ENCODE measurements around the gene PALLD. TPM values are rescaled to one million over a fixed set of nuclear protein-coding genes. Genes with fewer than 3 reads are reported as not detected.

The PALLD gene
- total and polyA plus RNA-seq, 2 of the 13 experiments (the other 11 are each of a cell fraction or from before 2014, with no cell fraction given): 0.50 to 1.5 TPM

GRCh38 chr4:168743131-168743530, 246.3 kb downstream of the PALLD start:
- H3K36me3 ChIP-seq (replicated peaks in 1 of 2; ENCODE audit: control insufficient read depth in 1 of 2, insufficient read depth in 2 of 2, low read length in 2 of 2): no peaks in the 10 kb centered on the region
- no peak for TF ChIP-seq IRF2 (CRISPR knock-in tag; IDR thresholded peaks at IDR 0.05)
- no peak for TF ChIP-seq MIXL1 (CRISPR knock-in tag; IDR thresholded peaks at IDR 0.05)
- TF ChIP-seq ZNF777 (CRISPR knock-in tag; IDR thresholded peaks at IDR 0.05): no peak
- no peak for TF ChIP-seq ZNF615 (CRISPR knock-in tag; IDR thresholded peaks at IDR 0.05; ENCODE audit: borderline replicate concordance)
- no peak for TF ChIP-seq ZNF414 (CRISPR knock-in tag; IDR thresholded peaks at IDR 0.05)
- no peak for TF ChIP-seq MXD4 (CRISPR knock-in tag; IDR thresholded peaks at IDR 0.05)
- TF ChIP-seq ZNF639 (CRISPR knock-in tag; conservative IDR thresholded peaks at IDR 0.05): no peak
- no peak for TF ChIP-seq SNAI1 (CRISPR knock-in tag; IDR thresholded peaks at IDR 0.05; ENCODE audit: borderline replicate concordance)
- TF ChIP-seq EZH2 (conservative IDR thresholded peaks at IDR 0.05; ENCODE audit: low read depth, low read length): no peak
- no peak for TF ChIP-seq TBX2 (CRISPR knock-in tag; IDR thresholded peaks at IDR 0.05; ENCODE audit: borderline replicate concordance)
- in situ Hi-C loops (cut with HindIII; ENCODE audit: extremely low pct_ligation_motif_present, low pct_unique_long_range_greater_than_20kb) (no loop called here), intact Hi-C loops (cut with micrococcal nuclease; ENCODE audit: unreplicated experiment) (no loop called here)
- CTCF ChIA-PET (ENCODE audit: low intra/inter-chr PET ratio, low total read pairs): no interaction called here
- H2AFZ ChIP-seq (ENCODE audit: low read length): no peak overlapping the region
- ATAC-seq (no peak), DNase-seq (ENCODE audit: low spot score) (no peak), FAIRE-seq (no peak)
- H3K27me3 ChIP-seq (ENCODE audit: control insufficient read depth in 1 of 2, insufficient read depth in 2 of 2, low read length in 2 of 2): 0 out of 5 replicates have a peak, but pooled peaks cover 0 to 1% of the 10 kb centered on the region in 2 experiments
- H3K79me2 ChIP-seq (ENCODE audit: insufficient read depth, low read length): no peaks in the 10 kb centered on the region
- H3K9ac ChIP-seq (ENCODE audit: insufficient read depth, low read depth, low read length): no peak overlapping the region
- H3K9me3 ChIP-seq (ENCODE audit: low read length): no peaks in the 10 kb centered on the region
- no peaks in the 10 kb centered on the region for H4K20me1 ChIP-seq (ENCODE audit: insufficient read depth, low read length)
- H3K4me3 ChIP-seq (replicated peaks in 1 of 3; ENCODE audit: insufficient read depth in 1 of 3, low read depth in 2 of 3, low read length in 3 of 3): no peak overlapping the region
- no peak overlapping the region for H3K4me2 ChIP-seq (ENCODE audit: low read depth, low read length)
- POLR2A ChIA-PET: no interaction called here
- WGBS (ENCODE audit: low lambda C conversion rate): 64% methylated on average over 3 of the region's 3 CpGs
- H3K4me1 ChIP-seq (ENCODE audit: insufficient read depth, low read length): 0 out of 2 replicates have a peak, but pooled peaks cover 7% of the 10 kb centered on the region
- BruUV-seq (replicated peaks): no TSS peak
- H3K27ac ChIP-seq (ENCODE audit: extremely low read length, insufficient read depth, low read length): no peak overlapping the region
